ENCODE measurements around the gene SWAP70. TPM values are rescaled to one million over a fixed set of nuclear protein-coding genes. Genes with fewer than 3 reads are reported as not detected.

SWAP70 gene
- total and polyA plus RNA-seq, 9 of the 15 experiments (the other 6 are each of a cell fraction or from before 2014, with no cell fraction given), result 1.7 to 4.9 (median 3.9) TPM

DNA sequence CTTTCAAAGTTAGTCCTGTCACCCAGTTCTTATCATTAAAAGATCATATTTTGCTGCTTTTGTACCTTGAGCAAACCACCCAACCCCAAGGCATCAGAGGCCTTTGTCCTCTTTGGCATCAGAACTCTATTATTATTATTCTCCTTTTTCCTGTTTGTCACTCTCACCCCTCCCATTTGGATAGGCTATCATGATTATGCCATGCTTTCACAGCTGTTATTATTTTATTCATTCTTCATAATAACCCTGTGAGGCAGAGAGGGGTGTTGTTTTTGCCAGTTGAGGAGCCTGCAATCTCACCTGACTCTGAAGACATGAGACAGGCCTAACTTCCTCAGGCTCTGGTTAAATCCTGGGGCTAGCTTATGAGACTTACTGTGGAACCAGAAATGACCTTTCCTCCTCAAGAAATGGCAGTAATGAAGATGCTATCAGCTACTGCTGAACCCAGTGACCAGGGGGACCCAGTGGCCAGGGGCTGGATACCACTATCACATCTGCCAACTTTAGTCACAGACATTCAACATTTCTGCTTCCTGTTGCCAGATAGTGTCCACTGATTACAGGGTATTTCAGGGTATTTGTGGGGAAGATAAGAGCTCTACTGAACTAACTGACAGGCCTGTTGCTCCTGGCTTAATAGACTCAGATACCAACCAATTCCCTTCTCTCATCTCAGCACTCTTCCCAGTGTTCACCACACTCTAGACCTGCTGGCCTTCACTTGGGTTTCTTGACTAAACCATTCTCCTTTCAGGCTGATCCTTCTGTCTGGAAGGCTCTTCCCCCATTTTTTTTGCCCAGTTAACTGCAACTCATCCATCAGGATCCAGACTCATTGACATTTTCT is 11.8 kb upstream of the SWAP70 start (continued):
- TF ChIP-seq, protein P1, sequence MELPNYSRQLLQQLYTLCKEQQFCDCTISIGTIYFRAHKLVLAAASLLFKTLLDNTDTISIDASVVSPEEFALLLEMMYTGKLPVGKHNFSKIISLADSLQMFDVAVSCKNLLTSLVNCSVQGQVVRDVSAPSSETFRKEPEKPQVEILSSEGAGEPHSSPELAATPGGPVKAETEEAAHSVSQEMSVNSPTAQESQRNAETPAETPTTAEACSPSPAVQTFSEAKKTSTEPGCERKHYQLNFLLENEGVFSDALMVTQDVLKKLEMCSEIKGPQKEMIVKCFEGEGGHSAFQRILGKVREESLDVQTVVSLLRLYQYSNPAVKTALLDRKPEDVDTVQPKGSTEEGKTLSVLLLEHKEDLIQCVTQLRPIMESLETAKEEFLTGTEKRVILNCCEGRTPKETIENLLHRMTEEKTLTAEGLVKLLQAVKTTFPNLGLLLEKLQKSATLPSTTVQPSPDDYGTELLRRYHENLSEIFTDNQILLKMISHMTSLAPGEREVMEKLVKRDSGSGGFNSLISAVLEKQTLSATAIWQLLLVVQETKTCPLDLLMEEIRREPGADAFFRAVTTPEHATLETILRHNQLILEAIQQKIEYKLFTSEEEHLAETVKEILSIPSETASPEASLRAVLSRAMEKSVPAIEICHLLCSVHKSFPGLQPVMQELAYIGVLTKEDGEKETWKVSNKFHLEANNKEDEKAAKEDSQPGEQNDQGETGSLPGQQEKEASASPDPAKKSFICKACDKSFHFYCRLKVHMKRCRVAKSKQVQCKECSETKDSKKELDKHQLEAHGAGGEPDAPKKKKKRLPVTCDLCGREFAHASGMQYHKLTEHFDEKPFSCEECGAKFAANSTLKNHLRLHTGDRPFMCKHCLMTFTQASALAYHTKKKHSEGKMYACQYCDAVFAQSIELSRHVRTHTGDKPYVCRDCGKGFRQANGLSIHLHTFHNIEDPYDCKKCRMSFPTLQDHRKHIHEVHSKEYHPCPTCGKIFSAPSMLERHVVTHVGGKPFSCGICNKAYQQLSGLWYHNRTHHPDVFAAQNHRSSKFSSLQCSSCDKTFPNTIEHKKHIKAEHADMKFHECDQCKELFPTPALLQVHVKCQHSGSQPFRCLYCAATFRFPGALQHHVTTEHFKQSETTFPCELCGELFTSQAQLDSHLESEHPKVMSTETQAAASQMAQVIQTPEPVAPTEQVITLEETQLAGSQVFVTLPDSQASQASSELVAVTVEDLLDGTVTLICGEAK (IDR thresholded peaks at IDR 0.05), result no peak
- TF ChIP-seq, protein P1 (CRISPR knock-in tag; IDR thresholded peaks at IDR 0.05), result no peak
- TF ChIP-seq, protein P2, sequence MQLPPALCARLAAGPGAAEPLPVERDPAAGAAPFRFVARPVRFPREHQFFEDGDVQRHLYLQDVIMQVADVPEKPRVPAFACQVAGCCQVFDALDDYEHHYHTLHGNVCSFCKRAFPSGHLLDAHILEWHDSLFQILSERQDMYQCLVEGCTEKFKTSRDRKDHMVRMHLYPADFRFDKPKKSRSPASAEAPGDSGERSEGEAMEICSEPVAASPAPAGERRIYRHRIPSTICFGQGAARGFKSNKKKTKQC (CRISPR knock-in tag; IDR thresholded peaks at IDR 0.05), result no peak
- TF ChIP-seq TBL1XR1 (IDR thresholded peaks at IDR 0.05; ENCODE audit: low read length in 2 of 2) (peak in 1 of 2 experiments; percentile 68; a peak in 2 of 4 replicates), ZZZ3 (IDR thresholded peaks at IDR 0.05) (no peak), DNMT1 (IDR thresholded peaks at IDR 0.05) (no peak), SMARCB1 (IDR thresholded peaks at IDR 0.05; ENCODE audit: insufficient read length, low read depth) (no peak), TSC22D4 (tag; IDR thresholded peaks at IDR 0.05) (no peak), E2F3 (CRISPR knock-in tag; IDR thresholded peaks at IDR 0.05) (no peak), CBFB (CRISPR knock-in tag; IDR thresholded peaks at IDR 0.05) (no peak), ZNF644 (tag; IDR thresholded peaks at IDR 0.05; ENCODE audit: low read depth) (no peak)
- TF ChIP-seq, protein P3, sequence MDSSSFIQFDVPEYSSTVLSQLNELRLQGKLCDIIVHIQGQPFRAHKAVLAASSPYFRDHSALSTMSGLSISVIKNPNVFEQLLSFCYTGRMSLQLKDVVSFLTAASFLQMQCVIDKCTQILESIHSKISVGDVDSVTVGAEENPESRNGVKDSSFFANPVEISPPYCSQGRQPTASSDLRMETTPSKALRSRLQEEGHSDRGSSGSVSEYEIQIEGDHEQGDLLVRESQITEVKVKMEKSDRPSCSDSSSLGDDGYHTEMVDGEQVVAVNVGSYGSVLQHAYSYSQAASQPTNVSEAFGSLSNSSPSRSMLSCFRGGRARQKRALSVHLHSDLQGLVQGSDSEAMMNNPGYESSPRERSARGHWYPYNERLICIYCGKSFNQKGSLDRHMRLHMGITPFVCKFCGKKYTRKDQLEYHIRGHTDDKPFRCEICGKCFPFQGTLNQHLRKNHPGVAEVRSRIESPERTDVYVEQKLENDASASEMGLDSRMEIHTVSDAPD (CRISPR knock-in tag; IDR thresholded peaks at IDR 0.05), result no peak
- TF ChIP-seq, protein P4, sequence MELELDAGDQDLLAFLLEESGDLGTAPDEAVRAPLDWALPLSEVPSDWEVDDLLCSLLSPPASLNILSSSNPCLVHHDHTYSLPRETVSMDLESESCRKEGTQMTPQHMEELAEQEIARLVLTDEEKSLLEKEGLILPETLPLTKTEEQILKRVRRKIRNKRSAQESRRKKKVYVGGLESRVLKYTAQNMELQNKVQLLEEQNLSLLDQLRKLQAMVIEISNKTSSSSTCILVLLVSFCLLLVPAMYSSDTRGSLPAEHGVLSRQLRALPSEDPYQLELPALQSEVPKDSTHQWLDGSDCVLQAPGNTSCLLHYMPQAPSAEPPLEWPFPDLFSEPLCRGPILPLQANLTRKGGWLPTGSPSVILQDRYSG (tag; conservative IDR thresholded peaks at IDR 0.05; ENCODE audit: low read depth), result no peak

All from K562 (cell line).